HFFc6 (cell line): ENCODE results near the gene C19orf25. TPM values are rescaled to one million over a fixed set of nuclear protein-coding genes. Genes with fewer than 3 reads are reported as not detected.
"Not testable (repeated sequence)": the region's sequence is repeated elsewhere in the genome, so short reads cannot be mapped to it uniquely, and the experiment has no call there.

Experiments used
- DNase-seq: peaks from one replicate; pipeline ENCODE4 v3.0.0-alpha.2; 2018
- H3K27ac Mint-ChIP-seq: 2 replicates; pipeline ENCODE4 v1.8.0; 2020; ENCODE audit warnings: mild to moderate bottlenecking, mixed read lengths
- H3K27me3 Mint-ChIP-seq: 2 replicates; pipeline ENCODE4 v1.8.0; 2021; ENCODE audit warnings: mild to moderate bottlenecking, moderate library complexity, mixed read lengths; ENCODE audit not compliant: insufficient read depth
- H3K36me3 Mint-ChIP-seq: 2 replicates; pipeline ENCODE4 v1.8.0; 2021; ENCODE audit warnings: low read depth, mixed read lengths
- H3K4me1 Mint-ChIP-seq: 2 replicates; pipeline ENCODE4 v1.8.0; 2020; ENCODE audit warnings: low read depth, mixed read lengths
- H3K4me3 Mint-ChIP-seq: 2 replicates; pipeline ENCODE4 v1.8.0; 2020; ENCODE audit warnings: mild to moderate bottlenecking, moderate library complexity, mixed read lengths
- H3K9me3 Mint-ChIP-seq: 2 replicates; pipeline ENCODE4 v1.8.0; 2020; ENCODE audit warnings: mild to moderate bottlenecking, mixed read lengths
- total RNA-seq, 6 experiments: library from RNA; stranded (reverse); fragmentation: NEBNext Ultra II Directional; extraction: Animal tissue kit (Norgen Biotek cat#: 25700); gene quantifications; 2 replicates in 1 of 6; 3 replicates in 5 of 6; pipeline ENCODE4 v1.2.3, GENCODE V29; 2021
- TF ChIP-seq, protein P1 (sequence below): fragments of 200-600 bp; sonication (generic); IDR thresholded peaks from 2 replicates; pipeline ENCODE4 v1.5.0; 2021; ENCODE audit warnings: antibody characterized with exemption, mild to moderate bottlenecking

Gene C19orf25
- total RNA-seq, 6 experiments from 2014 or later, result 26.7 to 34.8 (median 29.6) TPM

DNA sequence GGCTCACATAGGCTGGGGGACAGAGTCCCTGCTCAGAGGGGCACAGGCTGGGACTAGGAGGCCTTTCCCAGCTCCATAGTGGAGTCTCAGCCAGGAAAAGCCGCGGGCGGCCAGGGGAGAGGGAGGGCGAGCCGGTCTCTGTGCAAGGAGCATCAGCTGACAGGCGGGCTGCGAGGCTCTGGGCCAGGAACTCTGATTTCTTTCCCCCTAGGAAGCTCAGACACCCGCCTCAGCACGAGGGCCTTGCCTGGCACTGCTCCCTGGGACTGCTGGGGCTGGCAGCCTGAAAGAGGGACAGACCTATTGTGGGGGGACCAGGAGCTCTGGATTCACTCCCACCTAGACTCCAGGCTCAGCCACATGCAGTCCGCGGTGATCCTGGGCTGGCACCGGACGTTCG lies 42.6 kb upstream of the C19orf25 start:
- Mint-ChIP-seq H3K27me3 (peaks cover 15% of the 10 kb centered on the region), H3K36me3 (no peaks in the 10 kb centered on the region), H3K4me3 (no peak overlapping the region)

DNA sequence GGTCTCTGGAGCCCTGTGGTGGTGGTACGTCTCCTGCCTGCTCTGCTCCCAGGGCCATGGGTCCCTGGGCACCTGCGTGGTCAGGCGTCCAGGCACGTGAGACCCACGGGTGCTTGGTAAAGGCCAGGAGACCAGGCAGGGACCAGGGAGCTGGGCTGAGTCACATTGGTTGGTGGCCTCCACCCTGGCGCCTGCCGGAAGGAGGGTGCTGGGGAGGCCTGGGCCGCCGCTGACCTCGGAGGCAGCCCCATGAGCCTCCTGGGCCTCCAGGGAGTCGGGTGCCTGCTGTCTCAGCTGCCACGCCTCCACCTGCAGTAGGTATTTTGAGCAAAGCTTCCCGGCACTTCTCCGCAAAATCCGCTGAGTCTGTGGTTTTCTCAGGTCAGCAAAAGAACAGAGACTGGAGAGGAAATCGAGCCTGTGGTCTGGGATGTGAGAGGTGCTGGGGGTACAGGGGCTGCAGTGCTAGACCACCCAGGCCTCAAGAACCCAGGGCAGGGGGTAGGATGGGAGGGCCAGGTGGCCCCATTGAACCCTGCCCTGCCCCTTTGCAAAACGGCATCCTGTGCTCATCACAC lies 41.3 kb upstream of the C19orf25 start:
- DNase-seq, result no peak
- no peak overlapping the region for H3K4me3 Mint-ChIP-seq
- peaks cover 7% of the 10 kb centered on the region for H3K9me3 Mint-ChIP-seq
- peaks cover 13% of the 10 kb centered on the region for H3K27me3 Mint-ChIP-seq
- TF ChIP-seq, protein P1, sequence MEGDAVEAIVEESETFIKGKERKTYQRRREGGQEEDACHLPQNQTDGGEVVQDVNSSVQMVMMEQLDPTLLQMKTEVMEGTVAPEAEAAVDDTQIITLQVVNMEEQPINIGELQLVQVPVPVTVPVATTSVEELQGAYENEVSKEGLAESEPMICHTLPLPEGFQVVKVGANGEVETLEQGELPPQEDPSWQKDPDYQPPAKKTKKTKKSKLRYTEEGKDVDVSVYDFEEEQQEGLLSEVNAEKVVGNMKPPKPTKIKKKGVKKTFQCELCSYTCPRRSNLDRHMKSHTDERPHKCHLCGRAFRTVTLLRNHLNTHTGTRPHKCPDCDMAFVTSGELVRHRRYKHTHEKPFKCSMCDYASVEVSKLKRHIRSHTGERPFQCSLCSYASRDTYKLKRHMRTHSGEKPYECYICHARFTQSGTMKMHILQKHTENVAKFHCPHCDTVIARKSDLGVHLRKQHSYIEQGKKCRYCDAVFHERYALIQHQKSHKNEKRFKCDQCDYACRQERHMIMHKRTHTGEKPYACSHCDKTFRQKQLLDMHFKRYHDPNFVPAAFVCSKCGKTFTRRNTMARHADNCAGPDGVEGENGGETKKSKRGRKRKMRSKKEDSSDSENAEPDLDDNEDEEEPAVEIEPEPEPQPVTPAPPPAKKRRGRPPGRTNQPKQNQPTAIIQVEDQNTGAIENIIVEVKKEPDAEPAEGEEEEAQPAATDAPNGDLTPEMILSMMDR, result no peak
- H3K36me3 Mint-ChIP-seq, result no peaks in the 10 kb centered on the region
- no peak overlapping the region for H3K27ac Mint-ChIP-seq
- no peaks in the 10 kb centered on the region; the same call in 1 of the 2 replicates for H3K4me1 Mint-ChIP-seq

More for the DNA sequence above, 42.6 kb upstream of the C19orf25 start:
- H3K27ac Mint-ChIP-seq, result no peak overlapping the region
- TF ChIP-seq, protein P1, result no peak
- H3K9me3 Mint-ChIP-seq, result peaks cover 7% of the 10 kb centered on the region
- H3K4me1 Mint-ChIP-seq, result no peaks in the 10 kb centered on the region; the same call in 1 of the 2 replicates
- no peak for DNase-seq

DNA sequence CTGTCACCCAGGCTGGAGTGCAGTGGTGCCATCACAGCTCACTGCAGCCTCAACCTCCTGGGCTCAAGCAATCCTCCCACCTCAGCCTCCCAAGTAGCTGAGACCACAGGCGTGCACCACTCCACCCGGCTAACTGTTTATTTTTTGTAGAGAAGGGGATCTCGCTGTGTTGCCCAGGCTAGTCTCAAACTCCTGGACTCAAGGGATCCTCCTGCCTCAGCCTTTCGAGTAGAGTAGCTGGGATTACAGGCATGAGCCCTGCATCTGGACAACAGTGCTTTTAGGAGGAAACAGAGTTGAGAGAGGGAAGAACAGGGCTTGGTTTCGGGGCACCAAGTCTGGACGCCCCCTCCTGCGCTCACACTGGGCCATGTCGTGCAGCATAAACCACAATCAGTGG lies 40.8 kb upstream of the C19orf25 start:
- not testable (repeated sequence) for H3K4me1 Mint-ChIP-seq, H3K4me3 Mint-ChIP-seq, H3K27ac Mint-ChIP-seq, DNase-seq, H3K36me3 Mint-ChIP-seq, H3K9me3 Mint-ChIP-seq
- H3K27me3 Mint-ChIP-seq, result peaks cover 13% of the 10 kb centered on the region

DNA sequence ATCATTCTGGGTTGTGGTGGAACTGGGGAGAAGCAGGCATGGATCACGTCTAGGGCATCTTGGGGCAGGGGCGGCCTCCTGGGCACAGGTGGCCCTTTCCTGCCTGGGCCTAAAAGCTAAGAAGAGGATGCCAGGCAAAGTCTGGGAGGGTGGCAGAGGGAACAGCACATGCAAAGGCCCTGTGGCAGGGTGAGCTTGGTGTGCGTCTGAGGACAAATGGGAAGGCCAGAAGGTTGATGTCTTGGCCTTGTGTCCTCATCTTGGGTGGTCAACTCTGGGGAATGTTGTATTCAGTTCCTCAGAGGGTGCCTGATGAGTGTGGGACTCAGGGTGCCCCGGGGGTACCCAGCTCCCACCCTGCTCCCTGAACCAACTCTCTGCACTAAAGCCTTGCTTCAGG lies 39.5 kb upstream of the C19orf25 start:
- TF ChIP-seq, protein P1, result no peak
- H3K4me3 Mint-ChIP-seq, result no peak overlapping the region
- no peak overlapping the region for H3K27ac Mint-ChIP-seq
- no peaks in the 10 kb centered on the region for H3K4me1 Mint-ChIP-seq
- no peaks in the 10 kb centered on the region for H3K36me3 Mint-ChIP-seq
- peaks cover 9% of the 10 kb centered on the region for H3K27me3 Mint-ChIP-seq
- DNase-seq, result no peak
- no peaks in the 10 kb centered on the region for H3K9me3 Mint-ChIP-seq

DNA sequence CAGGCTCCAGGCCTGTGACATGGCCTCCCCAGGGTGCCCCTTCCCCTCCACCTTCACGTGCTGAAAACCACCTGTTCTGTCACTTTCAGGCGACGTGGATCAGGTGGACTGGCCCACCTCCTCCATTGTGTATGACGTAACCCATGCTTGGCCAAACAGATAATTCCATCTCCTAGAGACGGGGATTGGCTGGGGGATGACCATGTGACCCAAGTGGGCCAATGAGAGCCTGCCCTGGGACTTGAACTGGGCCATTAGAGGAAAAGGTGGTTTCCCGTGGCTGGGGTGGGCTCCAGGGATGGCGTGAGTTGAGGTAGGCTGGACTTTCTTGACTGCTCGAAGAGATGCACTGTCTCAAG lies 37.4 kb upstream of the C19orf25 start:
- Mint-ChIP-seq H3K9me3 (no peaks in the 10 kb centered on the region), H3K36me3 (no peaks in the 10 kb centered on the region), H3K4me3 (no peak overlapping the region), H3K4me1 (no peaks in the 10 kb centered on the region), H3K27me3 (no peaks in the 10 kb centered on the region; the same call in 1 of the 2 replicates), H3K27ac (no peak overlapping the region)
- DNase-seq, result no peak
- TF ChIP-seq, protein P1, result no peak

DNA sequence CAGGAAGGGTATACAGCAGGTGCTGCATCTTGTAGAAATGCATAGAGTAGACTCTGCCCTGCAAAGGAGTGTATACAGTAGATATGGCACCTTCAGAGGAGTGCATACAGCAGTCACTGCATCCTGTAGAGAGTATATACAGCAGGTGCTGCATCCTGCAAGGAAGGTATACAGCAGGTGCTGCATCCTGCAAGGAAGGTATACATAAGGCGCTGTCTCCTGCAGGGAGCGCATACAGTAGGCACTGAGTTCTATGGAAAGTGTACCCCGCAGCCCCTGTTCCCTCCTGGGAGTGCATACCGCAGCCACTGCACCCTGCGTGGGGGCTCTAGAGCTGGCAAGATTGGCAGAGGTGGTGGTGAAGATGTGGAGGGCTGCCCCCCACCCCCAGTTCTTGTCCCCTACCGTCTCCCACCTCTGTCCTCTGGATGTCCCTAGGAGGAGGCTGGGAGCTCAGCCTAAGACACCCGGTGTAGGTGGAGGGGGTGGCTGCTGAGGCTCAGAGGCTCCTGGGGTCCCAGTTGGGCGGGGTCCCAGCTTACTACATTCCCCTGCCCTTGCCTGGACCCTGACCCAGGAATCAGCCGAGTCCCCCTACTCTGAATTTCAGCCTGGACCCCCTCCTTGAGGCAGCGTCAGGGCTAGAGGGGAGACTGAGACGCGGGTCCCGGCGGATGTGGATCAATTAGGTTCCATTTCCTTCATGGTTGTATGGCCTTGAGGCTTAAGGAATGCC lies 36.1 kb upstream of the C19orf25 start:
- H3K27me3 Mint-ChIP-seq, result no peaks in the 10 kb centered on the region; the same call in 1 of the 2 replicates
- H3K36me3 Mint-ChIP-seq, result no peaks in the 10 kb centered on the region
- H3K9me3 Mint-ChIP-seq, result no peaks in the 10 kb centered on the region
- no peak overlapping the region for H3K27ac Mint-ChIP-seq
- TF ChIP-seq, protein P1, result no peak
- H3K4me1 Mint-ChIP-seq, result no peaks in the 10 kb centered on the region
- no peak for DNase-seq
- no peak overlapping the region for H3K4me3 Mint-ChIP-seq
